ENCODE measurements around the gene HIRA.

DNA sequence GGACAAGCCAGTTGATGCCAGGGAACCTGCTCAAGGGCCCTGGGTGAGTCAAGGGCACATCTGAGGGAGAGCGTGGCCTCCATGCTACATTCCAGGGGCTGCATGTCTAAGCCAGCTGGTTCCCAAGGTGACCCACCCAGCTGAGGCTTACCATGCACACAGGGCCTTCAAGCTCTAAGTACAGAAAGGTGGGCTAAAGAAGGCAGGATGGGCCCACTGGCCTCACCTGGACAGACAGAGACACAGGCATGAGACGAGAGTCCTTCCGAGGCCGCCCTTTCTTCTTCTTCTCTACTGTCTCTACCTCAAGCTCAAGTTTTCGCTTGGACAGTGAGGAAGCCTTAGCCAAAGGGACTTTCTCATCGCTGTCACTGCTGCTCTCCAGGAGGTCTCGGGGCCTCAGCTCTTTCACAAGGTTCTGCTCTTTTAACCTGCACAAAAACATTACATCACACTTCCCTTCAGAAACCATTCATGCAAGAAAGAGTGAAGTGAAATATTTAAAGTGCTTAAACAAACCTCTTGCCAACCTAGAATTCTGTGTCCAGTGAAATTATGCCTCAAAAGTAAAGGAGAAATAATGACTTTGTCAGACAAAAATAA is 69.9 kb downstream of the HIRA start:
- no peak for TF ChIP-seq EZH2 (IDR thresholded peaks at IDR 0.05; ENCODE audit: borderline replicate concordance, low read depth, low read length, severe bottlenecking)
- TF ChIP-seq, protein P1, sequence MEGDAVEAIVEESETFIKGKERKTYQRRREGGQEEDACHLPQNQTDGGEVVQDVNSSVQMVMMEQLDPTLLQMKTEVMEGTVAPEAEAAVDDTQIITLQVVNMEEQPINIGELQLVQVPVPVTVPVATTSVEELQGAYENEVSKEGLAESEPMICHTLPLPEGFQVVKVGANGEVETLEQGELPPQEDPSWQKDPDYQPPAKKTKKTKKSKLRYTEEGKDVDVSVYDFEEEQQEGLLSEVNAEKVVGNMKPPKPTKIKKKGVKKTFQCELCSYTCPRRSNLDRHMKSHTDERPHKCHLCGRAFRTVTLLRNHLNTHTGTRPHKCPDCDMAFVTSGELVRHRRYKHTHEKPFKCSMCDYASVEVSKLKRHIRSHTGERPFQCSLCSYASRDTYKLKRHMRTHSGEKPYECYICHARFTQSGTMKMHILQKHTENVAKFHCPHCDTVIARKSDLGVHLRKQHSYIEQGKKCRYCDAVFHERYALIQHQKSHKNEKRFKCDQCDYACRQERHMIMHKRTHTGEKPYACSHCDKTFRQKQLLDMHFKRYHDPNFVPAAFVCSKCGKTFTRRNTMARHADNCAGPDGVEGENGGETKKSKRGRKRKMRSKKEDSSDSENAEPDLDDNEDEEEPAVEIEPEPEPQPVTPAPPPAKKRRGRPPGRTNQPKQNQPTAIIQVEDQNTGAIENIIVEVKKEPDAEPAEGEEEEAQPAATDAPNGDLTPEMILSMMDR (IDR thresholded peaks at IDR 0.05; ENCODE audit: borderline replicate concordance, extremely low read depth, low read length, poor library complexity, severe bottlenecking) = no peak

All from DND-41 (cell line).